HG02885 (cell line): ENCODE results near the gene SAMD3.

Experiments
- ATAC-seq: cut with Tn5 transposase; IDR thresholded peaks from one replicate; pipeline ENCODE4 v1.9.1; 2021; ENCODE audit warnings: mild to moderate bottlenecking; ENCODE audit not compliant: unreplicated experiment, poor library complexity

SAMD3 gene

GRCh38 chr6:130098317-130098716, 124.4 kb downstream of the SAMD3 start:
- ATAC-seq, result no peak
